Measurements from ENCODE around the gene PHC2.

PHC2 gene

DNA sequence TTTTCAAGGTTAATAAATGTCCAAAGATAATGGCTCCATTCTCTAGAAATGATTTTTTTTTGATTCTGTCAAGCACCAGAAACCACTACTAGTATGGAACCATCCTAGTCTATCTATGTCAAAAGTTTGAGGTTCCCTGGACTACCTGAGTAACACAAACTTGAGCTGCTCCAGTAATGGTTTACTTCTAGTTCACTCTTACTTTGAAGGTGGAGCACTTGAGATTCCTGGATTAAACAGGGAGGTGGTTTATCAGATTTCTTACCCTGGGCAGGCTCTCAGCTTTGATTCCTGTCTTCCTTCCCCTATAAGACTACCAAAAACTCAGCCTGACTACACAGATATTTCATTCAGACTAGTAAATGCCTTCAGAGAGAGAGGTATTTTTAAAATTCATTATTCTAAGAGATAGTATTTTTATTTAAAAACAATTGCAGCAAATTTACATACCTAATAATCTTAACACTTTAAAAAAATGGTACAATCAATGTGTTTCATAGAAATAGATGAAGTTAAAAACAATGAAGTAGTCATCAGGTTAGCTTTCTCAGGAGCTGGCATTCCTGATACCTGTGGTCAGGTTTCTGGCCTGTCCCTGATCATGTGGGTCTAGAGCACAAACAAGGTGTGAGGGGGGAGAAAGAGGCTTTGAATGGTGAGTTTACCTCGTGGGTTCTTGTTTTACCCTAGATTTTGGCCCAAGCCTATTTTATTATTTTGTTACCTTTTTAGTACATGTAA is 23.4 kb downstream of the PHC2 start:
- ATAC-seq: no peak
- no peak for TF ChIP-seq PPARA (CRISPR knock-in tag; IDR thresholded peaks at IDR 0.05; ENCODE audit: borderline replicate concordance)
- TF ChIP-seq, protein P1, sequence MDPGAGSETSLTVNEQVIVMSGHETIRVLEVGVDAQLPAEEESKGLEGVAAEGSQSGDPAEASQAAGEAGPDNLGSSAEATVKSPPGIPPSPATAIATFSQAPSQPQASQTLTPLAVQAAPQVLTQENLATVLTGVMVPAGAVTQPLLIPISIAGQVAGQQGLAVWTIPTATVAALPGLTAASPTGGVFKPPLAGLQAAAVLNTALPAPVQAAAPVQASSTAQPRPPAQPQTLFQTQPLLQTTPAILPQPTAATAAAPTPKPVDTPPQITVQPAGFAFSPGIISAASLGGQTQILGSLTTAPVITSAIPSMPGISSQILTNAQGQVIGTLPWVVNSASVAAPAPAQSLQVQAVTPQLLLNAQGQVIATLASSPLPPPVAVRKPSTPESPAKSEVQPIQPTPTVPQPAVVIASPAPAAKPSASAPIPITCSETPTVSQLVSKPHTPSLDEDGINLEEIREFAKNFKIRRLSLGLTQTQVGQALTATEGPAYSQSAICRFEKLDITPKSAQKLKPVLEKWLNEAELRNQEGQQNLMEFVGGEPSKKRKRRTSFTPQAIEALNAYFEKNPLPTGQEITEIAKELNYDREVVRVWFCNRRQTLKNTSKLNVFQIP (CRISPR knock-in tag; IDR thresholded peaks at IDR 0.05; ENCODE audit: borderline replicate concordance, low read depth): no peak
- TF ChIP-seq PATZ1 (CRISPR knock-in tag; IDR thresholded peaks at IDR 0.05; ENCODE audit: borderline replicate concordance): no peak
- TF ChIP-seq ZNF8 (CRISPR knock-in tag; IDR thresholded peaks at IDR 0.05): no peak
- TF ChIP-seq ARNTL (CRISPR knock-in tag; IDR thresholded peaks at IDR 0.05; ENCODE audit: borderline replicate concordance, low read depth): no peak
- TF ChIP-seq ZC3H10 (CRISPR knock-in tag; IDR thresholded peaks at IDR 0.05): no peak
- TF ChIP-seq CSRNP3 (CRISPR knock-in tag; IDR thresholded peaks at IDR 0.05): no peak
- no peak for TF ChIP-seq CREB5 (CRISPR knock-in tag; IDR thresholded peaks at IDR 0.05; ENCODE audit: low read depth)
- TF ChIP-seq, protein P2, sequence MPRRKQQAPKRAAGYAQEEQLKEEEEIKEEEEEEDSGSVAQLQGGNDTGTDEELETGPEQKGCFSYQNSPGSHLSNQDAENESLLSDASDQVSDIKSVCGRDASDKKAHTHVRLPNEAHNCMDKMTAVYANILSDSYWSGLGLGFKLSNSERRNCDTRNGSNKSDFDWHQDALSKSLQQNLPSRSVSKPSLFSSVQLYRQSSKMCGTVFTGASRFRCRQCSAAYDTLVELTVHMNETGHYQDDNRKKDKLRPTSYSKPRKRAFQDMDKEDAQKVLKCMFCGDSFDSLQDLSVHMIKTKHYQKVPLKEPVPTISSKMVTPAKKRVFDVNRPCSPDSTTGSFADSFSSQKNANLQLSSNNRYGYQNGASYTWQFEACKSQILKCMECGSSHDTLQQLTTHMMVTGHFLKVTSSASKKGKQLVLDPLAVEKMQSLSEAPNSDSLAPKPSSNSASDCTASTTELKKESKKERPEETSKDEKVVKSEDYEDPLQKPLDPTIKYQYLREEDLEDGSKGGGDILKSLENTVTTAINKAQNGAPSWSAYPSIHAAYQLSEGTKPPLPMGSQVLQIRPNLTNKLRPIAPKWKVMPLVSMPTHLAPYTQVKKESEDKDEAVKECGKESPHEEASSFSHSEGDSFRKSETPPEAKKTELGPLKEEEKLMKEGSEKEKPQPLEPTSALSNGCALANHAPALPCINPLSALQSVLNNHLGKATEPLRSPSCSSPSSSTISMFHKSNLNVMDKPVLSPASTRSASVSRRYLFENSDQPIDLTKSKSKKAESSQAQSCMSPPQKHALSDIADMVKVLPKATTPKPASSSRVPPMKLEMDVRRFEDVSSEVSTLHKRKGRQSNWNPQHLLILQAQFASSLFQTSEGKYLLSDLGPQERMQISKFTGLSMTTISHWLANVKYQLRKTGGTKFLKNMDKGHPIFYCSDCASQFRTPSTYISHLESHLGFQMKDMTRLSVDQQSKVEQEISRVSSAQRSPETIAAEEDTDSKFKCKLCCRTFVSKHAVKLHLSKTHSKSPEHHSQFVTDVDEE (CRISPR knock-in tag; IDR thresholded peaks at IDR 0.05): no peak
- TF ChIP-seq OSR1 (CRISPR knock-in tag; IDR thresholded peaks at IDR 0.05): no peak
- no peak for TF ChIP-seq TCF4 (CRISPR knock-in tag; IDR thresholded peaks at IDR 0.05; ENCODE audit: borderline replicate concordance)
- TF ChIP-seq RARB (CRISPR knock-in tag; IDR thresholded peaks at IDR 0.05): no peak
- TF ChIP-seq ISL1 (CRISPR knock-in tag; IDR thresholded peaks at IDR 0.05): no peak
- TF ChIP-seq ZFP30 (CRISPR knock-in tag; IDR thresholded peaks at IDR 0.05): no peak
- no peak for TF ChIP-seq ESRRG (CRISPR knock-in tag; IDR thresholded peaks at IDR 0.05)
- no peak for TF ChIP-seq TOX (CRISPR knock-in tag; IDR thresholded peaks at IDR 0.05; ENCODE audit: borderline replicate concordance)
- TF ChIP-seq ZNF70 (CRISPR knock-in tag; IDR thresholded peaks at IDR 0.05): no peak
- TF ChIP-seq BACH2 (CRISPR knock-in tag; IDR thresholded peaks at IDR 0.05; ENCODE audit: borderline replicate concordance): no peak

DNA sequence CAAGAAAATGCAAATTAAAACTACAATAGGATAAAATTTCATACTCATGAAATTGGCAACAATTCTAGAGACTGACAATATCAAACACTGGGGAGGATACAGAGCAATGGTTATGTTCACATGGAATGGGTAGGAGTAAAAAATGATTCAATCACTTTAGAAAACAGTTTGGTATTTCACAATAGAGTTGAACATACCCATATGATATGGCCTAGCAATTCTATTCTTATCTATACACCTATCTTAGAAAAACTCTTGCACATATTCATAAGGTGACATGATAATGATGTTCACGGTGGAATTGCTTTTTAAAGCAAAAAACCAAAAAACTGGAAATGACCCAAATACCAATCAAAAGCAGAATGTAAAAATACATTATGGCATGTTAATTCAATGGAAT is 28.7 kb downstream of the PHC2 start:
- no peak for ATAC-seq
- no peak for TF ChIP-seq ARNTL (CRISPR knock-in tag; IDR thresholded peaks at IDR 0.05; ENCODE audit: borderline replicate concordance, low read depth)
- no peak for TF ChIP-seq CREB5 (CRISPR knock-in tag; IDR thresholded peaks at IDR 0.05; ENCODE audit: low read depth)
- TF ChIP-seq, protein P2 (CRISPR knock-in tag; IDR thresholded peaks at IDR 0.05): no peak
- no peak for TF ChIP-seq ZC3H10 (CRISPR knock-in tag; IDR thresholded peaks at IDR 0.05)
- no peak for TF ChIP-seq ZNF8 (CRISPR knock-in tag; IDR thresholded peaks at IDR 0.05)
- TF ChIP-seq, protein P1 (CRISPR knock-in tag; IDR thresholded peaks at IDR 0.05; ENCODE audit: borderline replicate concordance, low read depth): no peak
- TF ChIP-seq ZFP30 (CRISPR knock-in tag; IDR thresholded peaks at IDR 0.05): no peak
- no peak for TF ChIP-seq ZNF565 (CRISPR knock-in tag; conservative IDR thresholded peaks at IDR 0.05; ENCODE audit: low read depth)
- TF ChIP-seq ISL1 (CRISPR knock-in tag; IDR thresholded peaks at IDR 0.05): no peak
- no peak for TF ChIP-seq ESRRG (CRISPR knock-in tag; IDR thresholded peaks at IDR 0.05)
- TF ChIP-seq TCF4 (CRISPR knock-in tag; IDR thresholded peaks at IDR 0.05; ENCODE audit: borderline replicate concordance): no peak
- no peak for TF ChIP-seq ZNF70 (CRISPR knock-in tag; IDR thresholded peaks at IDR 0.05)
- no peak for TF ChIP-seq SNAI2 (CRISPR knock-in tag; IDR thresholded peaks at IDR 0.05)
